GM18498 (cell line): ENCODE measurements around the gene AFDN.

Source experiments
- ATAC-seq: cut with Tn5 transposase; IDR thresholded peaks from one replicate; pipeline ENCODE4 v1.9.1; 2021; ENCODE audit warnings: mild to moderate bottlenecking, moderate library complexity; ENCODE audit not compliant: unreplicated experiment

AFDN gene

DNA sequence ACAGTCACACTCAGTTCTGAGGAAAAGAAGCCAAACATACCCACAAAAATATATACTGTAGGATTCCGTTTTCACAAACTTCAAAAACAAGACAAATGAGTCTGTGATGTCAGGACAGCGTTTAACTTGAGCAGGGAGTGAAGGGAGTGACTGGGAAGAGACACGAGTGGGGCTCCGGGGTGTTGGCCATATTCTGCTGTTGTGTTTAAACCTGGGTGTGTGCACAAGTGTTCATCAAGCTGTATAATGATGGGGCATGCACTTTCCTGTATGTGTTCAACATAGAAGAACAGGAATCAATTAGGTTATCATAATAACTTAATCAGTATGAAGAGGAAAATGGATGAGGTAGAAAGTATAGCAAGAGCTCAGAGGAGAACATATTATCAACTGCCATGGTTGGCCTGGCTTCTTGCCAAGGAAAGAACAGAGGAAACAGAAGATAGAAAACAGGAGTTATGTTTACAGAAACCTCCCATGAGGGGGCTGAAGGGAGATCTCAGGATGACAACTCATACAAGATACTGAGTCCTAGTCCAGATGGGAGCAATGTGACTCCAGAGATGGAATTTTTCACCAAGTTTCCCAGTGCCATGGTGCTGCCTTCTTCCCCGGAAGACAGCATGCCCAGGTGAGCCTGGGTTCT lies 15.1 kb upstream of the AFDN start:
- no peak for ATAC-seq

DNA sequence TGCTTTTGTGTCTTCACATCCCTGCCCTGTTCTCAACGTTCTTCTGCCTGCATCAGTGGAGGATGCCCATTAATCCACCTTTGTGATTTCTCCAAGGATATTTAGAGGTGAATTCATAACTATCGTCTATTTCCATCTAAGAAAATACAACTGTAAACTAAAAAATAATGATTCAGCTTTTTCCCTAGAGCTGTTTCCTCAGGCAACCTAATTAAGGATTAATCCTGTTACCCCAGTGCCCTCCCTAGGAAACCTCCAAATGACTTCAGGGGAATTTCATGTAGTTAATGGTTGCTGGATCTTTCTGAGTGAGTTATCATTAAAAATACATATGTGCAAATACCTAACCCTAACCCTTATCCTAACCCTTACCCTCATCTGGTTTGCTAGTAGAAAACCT lies 14.6 kb upstream of the AFDN start:
- ATAC-seq, result no peak

DNA sequence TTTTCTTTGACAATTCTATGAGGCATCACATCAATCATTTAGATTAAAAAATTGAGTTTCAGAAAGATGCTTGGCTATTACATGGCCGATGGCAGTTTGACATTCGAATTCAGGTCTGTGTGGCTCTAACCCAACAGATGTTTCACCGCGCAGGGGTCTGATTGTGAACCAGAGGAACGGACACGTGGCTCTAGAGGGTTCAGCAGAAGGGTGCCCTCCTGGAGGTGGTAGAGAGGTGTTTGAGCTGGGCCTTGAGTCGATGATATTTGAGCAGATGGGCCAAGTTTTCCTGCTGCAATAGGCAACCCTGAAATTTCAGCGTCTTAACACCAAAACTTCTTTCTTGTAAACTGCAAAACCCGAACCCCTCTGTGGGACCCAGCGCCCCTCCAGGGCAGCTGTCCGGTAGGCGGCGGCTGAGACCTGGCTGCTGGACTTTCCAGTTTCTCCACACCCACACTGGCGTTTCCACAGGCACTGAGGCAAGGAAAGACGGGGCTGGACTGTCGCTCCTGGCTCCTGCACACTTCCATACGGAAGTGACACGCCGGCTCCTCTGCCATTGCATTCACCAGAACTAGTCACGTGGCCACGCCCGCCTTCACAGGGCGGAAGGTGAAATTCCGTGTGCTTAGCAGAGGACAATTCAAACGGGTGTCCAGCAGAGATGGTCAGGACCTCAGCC lies 11.3 kb upstream of the AFDN start:
- ATAC-seq, result no peak

DNA sequence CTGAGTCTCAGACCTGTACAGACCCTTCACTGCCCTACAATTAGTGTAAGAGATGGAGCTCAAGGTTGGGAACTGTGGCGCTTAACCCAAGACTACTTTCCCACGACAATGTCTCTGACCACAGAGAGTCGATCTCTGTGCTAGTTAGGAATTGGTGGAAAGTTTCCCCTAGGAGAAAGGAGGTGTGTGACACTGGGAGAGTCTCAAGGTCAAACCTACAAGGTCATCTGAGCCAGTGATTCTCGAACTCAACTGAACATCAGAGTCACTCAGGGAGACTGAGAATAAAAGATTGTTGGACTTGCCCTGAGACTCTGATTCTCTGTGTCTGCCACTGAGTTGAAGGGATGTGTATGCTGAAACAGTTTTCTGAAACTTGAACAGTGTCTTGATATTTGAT lies 9.7 kb upstream of the AFDN start:
- ATAC-seq, result no peak

- ATAC-seq, result no peak
Measured at GRCh38 chr6:167817729-167818128, 9.0 kb upstream of the AFDN start.

DNA sequence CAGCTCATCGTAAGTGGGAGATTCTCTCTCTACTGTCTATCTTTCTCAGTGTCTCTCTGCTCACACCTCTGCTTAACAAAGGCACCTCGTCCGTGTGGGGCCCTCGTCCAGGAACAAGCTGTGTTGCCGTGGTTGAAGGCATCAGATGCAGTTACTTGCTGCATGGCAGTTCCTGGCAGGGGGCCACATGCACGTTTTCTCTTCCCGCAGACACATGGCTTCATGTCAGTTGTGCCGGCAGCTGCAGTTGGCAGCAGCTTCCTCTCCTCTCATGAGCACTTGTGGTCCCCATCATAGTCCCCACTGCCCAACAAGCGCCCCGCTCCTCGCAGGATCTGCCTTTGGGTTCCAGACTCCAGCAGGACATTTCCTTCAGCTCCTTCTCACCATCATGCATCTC lies 7.1 kb upstream of the AFDN start:
- no peak for ATAC-seq

GRCh38 chr6:167820681-167821080 lies 6.0 kb upstream of the AFDN start:
- ATAC-seq, result no peak

- no peak for ATAC-seq
Measured at GRCh38 chr6:167824591-167825331, 1.9 kb upstream of the AFDN start.

- ATAC-seq, result no peak
Measured at GRCh38 chr6:167825332-167826229, 1.1 kb upstream of the AFDN start.

DNA sequence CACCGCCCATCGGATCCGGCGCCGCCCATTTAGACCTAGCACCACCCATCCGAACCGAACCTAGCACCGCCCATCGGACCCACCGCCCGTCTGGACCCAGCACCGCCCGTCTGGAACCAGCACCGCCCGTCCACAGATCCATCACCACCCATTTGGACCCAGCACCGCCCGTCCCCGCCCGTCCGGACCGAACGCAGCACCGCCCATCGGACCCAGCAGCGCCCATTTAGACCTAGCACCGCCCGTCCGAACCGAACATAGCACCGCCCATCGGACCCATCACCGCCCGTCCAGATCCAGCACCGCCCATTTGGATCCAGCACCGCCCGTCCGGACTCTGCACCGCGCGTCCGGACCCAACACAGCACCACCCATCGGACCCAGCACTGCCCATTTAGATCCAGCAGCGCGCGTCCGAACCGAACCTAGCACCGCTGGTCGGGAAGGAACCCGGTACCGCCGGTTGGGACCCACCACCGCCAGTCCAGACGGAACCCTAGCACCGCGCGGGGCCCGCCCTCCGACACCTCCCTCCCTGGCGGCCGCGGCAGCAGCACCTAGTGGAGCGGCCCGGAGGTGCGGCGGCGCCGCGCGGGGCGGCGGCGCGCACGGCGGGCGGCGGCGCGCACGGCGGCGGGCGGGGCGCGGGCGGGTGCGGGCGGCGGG lies 348 bp upstream of the AFDN start:
- ATAC-seq, result peak; percentile 78

- ATAC-seq, result peak; percentile 39
Measured at GRCh38 chr6:167827583-167828324, 1.0 kb downstream of the AFDN start.

- no peak for ATAC-seq
Measured at GRCh38 chr6:167828325-167828956, 1.7 kb downstream of the AFDN start.

DNA sequence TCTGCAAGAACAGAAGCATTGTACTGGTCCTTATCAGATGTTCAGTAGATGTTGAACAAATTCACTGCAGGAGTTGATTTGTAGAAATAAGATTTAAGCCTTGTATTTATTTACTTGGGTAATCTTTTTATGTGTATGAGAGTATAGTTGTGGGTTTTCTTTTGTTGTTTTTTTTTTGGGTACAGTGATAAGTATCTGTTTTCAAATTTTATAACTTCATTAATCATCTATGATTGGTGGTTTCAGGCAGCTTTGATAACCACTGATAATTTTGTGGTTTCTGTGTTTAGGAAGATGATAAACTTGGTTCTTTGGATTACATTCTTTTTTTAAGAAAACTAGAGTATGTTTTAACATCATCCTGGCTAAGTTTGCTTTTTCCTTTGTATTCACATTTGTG lies 2.8 kb downstream of the AFDN start:
- no peak for ATAC-seq

GRCh38 chr6:167831281-167831828 lies 4.6 kb downstream of the AFDN start:
- ATAC-seq, result no peak

DNA sequence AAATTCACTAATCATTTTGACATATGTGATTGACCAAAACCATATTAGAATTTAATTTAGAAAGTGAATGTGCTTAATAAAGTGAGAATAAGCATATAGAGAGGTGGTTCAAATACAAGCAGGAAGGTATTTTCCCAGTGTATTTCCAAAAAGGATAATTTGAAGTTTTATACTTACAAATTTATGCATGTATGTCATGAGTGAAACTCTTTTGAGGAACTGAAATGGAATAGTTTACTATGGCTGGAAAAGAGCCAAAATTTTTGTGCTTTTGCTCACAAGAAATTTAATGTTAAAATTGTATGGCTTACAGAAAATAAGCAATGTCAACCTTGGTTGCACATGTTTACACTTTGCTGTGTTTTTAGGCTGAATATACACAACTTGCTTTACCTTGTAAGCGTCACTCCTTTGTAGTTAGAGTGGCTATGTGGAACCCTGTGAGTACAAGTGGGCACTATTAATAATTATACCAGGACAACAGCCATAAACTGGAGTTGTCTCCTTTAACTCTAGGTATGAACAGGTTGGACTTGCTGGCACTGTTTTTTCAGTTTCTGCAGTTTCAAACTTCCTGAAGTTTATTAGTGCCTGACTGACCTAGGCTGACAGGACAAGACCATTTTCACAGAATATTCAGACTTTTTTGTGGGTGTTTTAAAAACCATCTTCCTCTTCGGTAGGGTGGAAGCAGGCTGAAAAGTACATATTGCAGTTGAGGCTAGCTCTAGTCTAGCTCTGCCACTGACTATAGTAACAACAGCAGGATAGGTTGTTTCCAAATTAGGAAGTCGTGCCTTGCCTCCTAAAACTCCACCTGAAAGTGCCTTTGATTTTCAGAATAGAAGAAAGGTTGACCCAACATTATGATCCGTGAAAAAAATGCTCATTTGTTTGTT lies 6.0 kb downstream of the AFDN start:
- no peak for ATAC-seq

DNA sequence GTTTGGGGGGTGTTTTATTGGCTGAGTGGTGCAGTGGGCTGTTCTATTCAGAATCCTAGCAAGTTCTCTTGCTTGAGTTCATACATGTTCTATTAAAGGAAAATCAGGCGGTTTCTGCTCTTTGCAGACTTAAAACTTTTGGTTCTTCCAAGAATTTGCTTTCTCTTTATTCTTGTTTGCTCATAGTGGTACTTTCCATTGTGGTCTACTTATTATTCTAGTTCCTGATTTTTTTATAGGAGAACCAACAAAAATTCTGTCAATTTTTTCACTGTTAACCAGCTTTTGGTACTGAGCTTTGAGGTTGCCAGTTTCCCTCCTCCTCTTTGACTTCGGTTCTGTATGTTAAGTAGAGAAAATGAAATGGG lies 6.7 kb downstream of the AFDN start:
- no peak for ATAC-seq

- no peak for ATAC-seq
Measured at GRCh38 chr6:167835260-167835659, 8.5 kb downstream of the AFDN start.

DNA sequence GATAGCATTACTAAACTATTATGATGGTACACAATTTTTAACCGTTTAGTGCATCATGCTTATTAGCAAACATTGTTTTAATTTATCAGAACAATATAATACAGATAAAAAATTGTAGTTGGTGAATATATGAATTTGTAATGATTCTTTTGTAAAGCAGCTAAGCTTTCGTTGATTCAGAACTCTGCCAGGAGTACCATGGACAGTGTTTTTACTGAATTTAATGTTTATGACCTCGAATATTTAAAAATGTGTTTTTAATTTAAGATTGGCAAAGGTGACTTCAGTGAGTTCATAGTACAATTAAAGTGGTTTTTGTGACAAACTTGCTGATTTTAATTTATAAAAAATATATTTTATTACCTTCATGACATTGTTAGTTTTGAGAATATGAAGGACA lies 10.0 kb downstream of the AFDN start:
- no peak for ATAC-seq
